Measurements from ENCODE around the gene NOL4L.

Gene NOL4L

GRCh38 chr20:32445539-32446273, 139.4 kb downstream of the NOL4L start:
- H3K4me3 ChIP-seq (ENCODE audit: low read depth, low read length) = no peak overlapping the region
- TF ChIP-seq, protein P1, sequence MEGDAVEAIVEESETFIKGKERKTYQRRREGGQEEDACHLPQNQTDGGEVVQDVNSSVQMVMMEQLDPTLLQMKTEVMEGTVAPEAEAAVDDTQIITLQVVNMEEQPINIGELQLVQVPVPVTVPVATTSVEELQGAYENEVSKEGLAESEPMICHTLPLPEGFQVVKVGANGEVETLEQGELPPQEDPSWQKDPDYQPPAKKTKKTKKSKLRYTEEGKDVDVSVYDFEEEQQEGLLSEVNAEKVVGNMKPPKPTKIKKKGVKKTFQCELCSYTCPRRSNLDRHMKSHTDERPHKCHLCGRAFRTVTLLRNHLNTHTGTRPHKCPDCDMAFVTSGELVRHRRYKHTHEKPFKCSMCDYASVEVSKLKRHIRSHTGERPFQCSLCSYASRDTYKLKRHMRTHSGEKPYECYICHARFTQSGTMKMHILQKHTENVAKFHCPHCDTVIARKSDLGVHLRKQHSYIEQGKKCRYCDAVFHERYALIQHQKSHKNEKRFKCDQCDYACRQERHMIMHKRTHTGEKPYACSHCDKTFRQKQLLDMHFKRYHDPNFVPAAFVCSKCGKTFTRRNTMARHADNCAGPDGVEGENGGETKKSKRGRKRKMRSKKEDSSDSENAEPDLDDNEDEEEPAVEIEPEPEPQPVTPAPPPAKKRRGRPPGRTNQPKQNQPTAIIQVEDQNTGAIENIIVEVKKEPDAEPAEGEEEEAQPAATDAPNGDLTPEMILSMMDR (IDR thresholded peaks at IDR 0.05; ENCODE audit: insufficient read depth, low read depth, low read length, missing control alignments) = no peak
- DNase-seq (ENCODE audit: low read depth) = no peak

GRCh38 chr20:32444474-32445220, 140.5 kb downstream of the NOL4L start:
- H3K4me3 ChIP-seq (ENCODE audit: low read depth, low read length) = no peak overlapping the region
- DNase-seq (ENCODE audit: low read depth) = no peak
- TF ChIP-seq, protein P1 (IDR thresholded peaks at IDR 0.05; ENCODE audit: insufficient read depth, low read depth, low read length, missing control alignments) = no peak

DNA sequence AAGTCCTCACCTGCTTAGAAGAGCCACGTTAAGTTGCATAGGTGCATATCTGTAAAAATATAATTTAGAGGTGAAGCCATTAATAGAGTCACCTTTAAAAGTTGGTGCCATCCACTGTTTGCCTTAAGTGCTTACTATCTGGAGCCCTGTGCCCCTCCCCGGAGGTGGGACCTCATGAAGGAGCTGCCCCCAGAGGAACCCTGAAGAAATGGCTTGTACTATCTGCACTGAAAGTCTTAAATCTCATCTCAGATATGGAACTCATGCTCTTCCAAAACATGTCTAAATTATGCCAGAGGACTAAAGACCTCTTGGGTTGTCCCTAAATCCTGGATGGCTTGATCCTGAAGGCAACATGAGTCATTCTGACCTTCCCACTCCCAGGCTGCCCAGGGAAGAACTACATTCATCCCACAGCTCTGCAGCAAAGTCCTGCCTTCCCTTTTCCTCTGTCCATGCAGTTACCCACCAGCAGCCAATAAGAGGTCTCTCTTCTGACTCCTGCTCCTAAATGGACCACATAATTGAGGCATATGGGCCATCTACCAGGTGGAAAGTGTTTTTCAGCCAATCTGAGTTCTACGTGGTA, 141.7 kb downstream of the NOL4L start:
- DNase-seq (ENCODE audit: low read depth) = no peak
- TF ChIP-seq, protein P1 (IDR thresholded peaks at IDR 0.05; ENCODE audit: insufficient read depth, low read depth, low read length, missing control alignments) = no peak
- no peak overlapping the region for H3K4me3 ChIP-seq (ENCODE audit: low read depth, low read length)

DNA sequence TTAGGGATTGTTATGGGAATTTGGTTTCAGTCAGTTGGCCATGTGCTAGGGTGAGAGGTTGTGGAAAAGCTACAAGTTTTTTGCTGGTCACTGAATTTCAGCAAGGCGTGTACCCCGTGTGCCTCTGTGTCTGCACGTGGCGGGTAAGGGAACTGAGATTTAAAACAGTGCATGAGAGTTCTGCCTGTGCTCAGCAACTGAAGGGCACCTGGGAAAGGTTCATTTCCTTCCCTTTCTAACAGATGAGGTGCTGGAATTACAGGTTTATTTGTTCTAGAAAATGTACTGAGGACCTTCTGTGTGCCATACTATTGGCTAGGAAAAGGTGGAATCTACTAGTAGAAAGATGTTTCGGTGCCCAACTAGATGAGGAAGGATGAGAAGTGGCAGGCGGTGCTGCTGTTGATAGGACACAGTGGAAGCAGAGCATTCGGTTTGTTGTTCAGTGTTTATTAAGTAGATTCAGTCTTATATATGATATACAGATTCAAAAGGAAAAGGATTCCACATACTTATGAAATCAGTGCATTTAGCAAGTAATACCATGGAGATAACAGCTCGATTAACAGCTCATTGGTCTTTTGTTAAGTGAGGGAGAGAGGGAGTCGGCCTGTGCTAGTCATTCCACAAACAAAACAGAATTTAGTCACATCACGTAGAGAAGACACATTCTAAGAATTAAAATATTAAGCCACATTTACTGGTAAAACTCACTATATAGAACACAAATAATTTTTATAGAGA, 142.3 kb downstream of the NOL4L start:
- DNase-seq (ENCODE audit: low read depth) = no peak
- TF ChIP-seq, protein P1 (IDR thresholded peaks at IDR 0.05; ENCODE audit: insufficient read depth, low read depth, low read length, missing control alignments) = no peak
- no peak overlapping the region for H3K4me3 ChIP-seq (ENCODE audit: low read depth, low read length)

DNA sequence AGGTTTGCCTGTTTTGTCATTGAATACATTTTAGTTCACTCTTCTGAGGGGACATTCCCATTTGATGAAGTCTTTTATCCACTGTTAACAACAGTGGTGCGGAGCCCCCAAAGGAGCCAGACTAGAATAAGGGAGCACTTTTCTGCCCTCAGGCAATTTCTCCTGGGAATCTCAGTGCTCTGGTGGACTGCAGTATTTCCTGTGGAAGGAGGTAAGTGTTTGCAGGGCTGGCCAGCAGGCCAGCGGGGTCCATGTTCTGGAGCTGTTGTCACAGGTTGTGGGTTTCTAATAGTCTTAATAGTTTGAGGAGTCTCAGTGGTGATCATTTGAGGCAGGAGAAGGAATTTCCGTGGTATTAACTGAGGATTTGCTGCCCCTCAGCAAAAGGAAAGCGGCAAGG, 143.5 kb downstream of the NOL4L start:
- DNase-seq (ENCODE audit: low read depth) = no peak

GRCh38 chr20:32440758-32441078, 144.4 kb downstream of the NOL4L start:
- no peak for DNase-seq (ENCODE audit: low read depth)
- H3K4me3 ChIP-seq (ENCODE audit: low read depth, low read length) = no peak overlapping the region
- TF ChIP-seq, protein P1 (IDR thresholded peaks at IDR 0.05; ENCODE audit: insufficient read depth, low read depth, low read length, missing control alignments) = no peak

More for the DNA sequence above, 143.5 kb downstream of the NOL4L start:
- TF ChIP-seq, protein P1 (IDR thresholded peaks at IDR 0.05; ENCODE audit: insufficient read depth, low read depth, low read length, missing control alignments) = no peak
- no peak overlapping the region for H3K4me3 ChIP-seq (ENCODE audit: low read depth, low read length)
